Mesenchymal stem cell (in vitro differentiated cells and primary cell): ENCODE data around the gene GOSR2.

Experiments used
- DNase-seq: peaks from one replicate; pipeline ENCODE4 v3.0.0-alpha.2; 2013
- H2AFZ ChIP-seq: one replicate; pipeline ENCODE4 v1.6.1; 2013; ENCODE audit warnings: low read depth, mild to moderate bottlenecking, control low read depth, inconsistent platforms, low read length, moderate library complexity
- H2AK5ac ChIP-seq: 2 replicates; pipeline ENCODE4 v1.6.1; 2013; ENCODE audit warnings: low read length, moderate library complexity, mild to moderate bottlenecking, inconsistent platforms; ENCODE audit not compliant: severe bottlenecking
- H2BK120ac ChIP-seq: one replicate; pipeline ENCODE4 v1.6.1; 2013; ENCODE audit warnings: low read depth, mild to moderate bottlenecking, inconsistent platforms, low read length, moderate library complexity
- H2BK12ac ChIP-seq, 2 experiments: one replicate each; pipeline ENCODE4 v1.6.1; 2013; ENCODE audit warnings: inconsistent platforms in 2 of 2, low read length in 2 of 2, mild to moderate bottlenecking in 2 of 2, moderate library complexity in 2 of 2, control low read depth in 1 of 2
- H2BK15ac ChIP-seq: one replicate; pipeline ENCODE4 v1.6.1; 2013; ENCODE audit warnings: mild to moderate bottlenecking, low read depth, inconsistent platforms; ENCODE audit not compliant: poor library complexity, severe bottlenecking
- H2BK5ac ChIP-seq: 2 replicates; pipeline ENCODE4 v1.6.1; 2013; ENCODE audit warnings: low read depth, mild to moderate bottlenecking, low read length, control low read depth, inconsistent platforms; ENCODE audit not compliant: poor library complexity, severe bottlenecking
- H3K14ac ChIP-seq, 2 experiments: one replicate each; pipeline ENCODE4 v1.6.1; 2013; ENCODE audit warnings: inconsistent platforms in 2 of 2, low read length in 2 of 2, control low read depth in 1 of 2, mild to moderate bottlenecking in 1 of 2, moderate library complexity in 1 of 2
- H3K18ac ChIP-seq, 2 experiments: one replicate each; pipeline ENCODE4 v1.6.1; 2013; ENCODE audit warnings: inconsistent platforms in 2 of 2, low read length in 2 of 2, control low read depth in 1 of 2, low read depth in 1 of 2, mild to moderate bottlenecking in 1 of 2
- H3K23ac ChIP-seq, 2 experiments: one replicate each; pipeline ENCODE4 v1.6.1; 2013; ENCODE audit warnings: inconsistent platforms in 2 of 2, low read length in 2 of 2, mild to moderate bottlenecking in 2 of 2, moderate library complexity in 2 of 2, control low read depth in 1 of 2
- H3K27ac ChIP-seq: 2 replicates; pipeline ENCODE4 v1.5.1; 2013; ENCODE audit warnings: mild to moderate bottlenecking, moderate library complexity, low read length, control low read depth, inconsistent platforms; ENCODE audit not compliant: poor library complexity, severe bottlenecking
- H3K27me3 ChIP-seq, 2 experiments: 2 replicates each; pipeline versions ENCODE4 v1.6.1 to v1.7.0; 2013; ENCODE audit warnings: low read length in 2 of 2, mild to moderate bottlenecking in 2 of 2, moderate library complexity in 2 of 2, control low read depth in 1 of 2, inconsistent platforms in 1 of 2; ENCODE audit not compliant: control insufficient read depth in 1 of 2, insufficient read depth in 1 of 2
- H3K36me3 ChIP-seq, 2 experiments: 2 replicates each; pipeline versions ENCODE4 v1.6.1 to v1.7.0; 2013; ENCODE audit warnings: low read length in 2 of 2, control low read depth in 1 of 2, inconsistent platforms in 1 of 2, low read depth in 1 of 2, mild to moderate bottlenecking in 1 of 2; ENCODE audit not compliant: insufficient read depth in 2 of 2, control insufficient read depth in 1 of 2
- H3K4ac ChIP-seq, 2 experiments: one replicate each; pipeline ENCODE4 v1.6.1; 2013; ENCODE audit warnings: inconsistent platforms in 2 of 2, low read length in 2 of 2, mild to moderate bottlenecking in 2 of 2, moderate library complexity in 2 of 2, control low read depth in 1 of 2, low read depth in 1 of 2
- H3K4me1 ChIP-seq: 2 replicates; pipeline ENCODE4 v1.6.1; 2013; ENCODE audit warnings: low read depth, low read length, control low read depth; ENCODE audit not compliant: control insufficient read depth, insufficient read depth
- H3K4me2 ChIP-seq: 2 replicates; pipeline ENCODE4 v1.6.1; 2013; ENCODE audit warnings: low read length, mild to moderate bottlenecking, inconsistent platforms; ENCODE audit not compliant: poor library complexity, severe bottlenecking
- H3K4me3 ChIP-seq, 2 experiments: 2 replicates each; pipeline versions ENCODE4 v1.5.1 to v1.7.0; 2013; ENCODE audit warnings: low read length in 2 of 2, mild to moderate bottlenecking in 2 of 2, control low read depth in 1 of 2, low read depth in 1 of 2; ENCODE audit not compliant: insufficient read depth in 1 of 2
- H3K79me1 ChIP-seq: replicated peaks from 2 replicates; pipeline ENCODE4 v1.6.1; 2013; ENCODE audit warnings: mild to moderate bottlenecking, control low read depth, low read length, inconsistent platforms; ENCODE audit not compliant: poor library complexity, severe bottlenecking
- H3K9ac ChIP-seq: 2 replicates; pipeline ENCODE4 v1.7.0; 2013; ENCODE audit warnings: mild to moderate bottlenecking, low read length, moderate library complexity
- H3K9me3 ChIP-seq: 2 replicates; pipeline ENCODE4 v1.7.0; 2013; ENCODE audit warnings: mild to moderate bottlenecking, low read length; ENCODE audit not compliant: control insufficient read depth
- H4K8ac ChIP-seq: one replicate; pipeline ENCODE4 v1.6.1; 2013; ENCODE audit warnings: inconsistent platforms, mild to moderate bottlenecking, low read length, moderate library complexity
- H4K91ac ChIP-seq: one replicate; pipeline ENCODE4 v1.6.1; 2013; ENCODE audit warnings: mild to moderate bottlenecking, low read length, inconsistent platforms
- WGBS: methylation state at CpG from one replicate; pipeline ENCODE4 v1.1.7; 2013; ENCODE audit warnings: mixed read lengths; 5-methylcytosine and 5-hydroxymethylcytosine counted together

The GOSR2 gene

GRCh38 chr17:46915596-46915995 is 7.4 kb upstream of the GOSR2 start:
- H3K4me1 ChIP-seq, result no peaks in the 10 kb centered on the region
- no peak overlapping the region for H3K4me2 ChIP-seq
- no peak for DNase-seq
- no peaks in the 10 kb centered on the region for H3K9me3 ChIP-seq
- no peak overlapping the region for H4K8ac ChIP-seq
- H3K27me3 ChIP-seq, result peaks cover 17 to 24% of the 10 kb centered on the region in 2 experiments
- H3K4me3 ChIP-seq, result no peak overlapping the region
- no peak overlapping the region for H2BK12ac ChIP-seq
- H4K91ac ChIP-seq, result no peak overlapping the region
- H2AFZ ChIP-seq, result no peak overlapping the region
- H3K23ac ChIP-seq, result no peak overlapping the region
- WGBS, result 0% methylated on average over 1 of the region's 1 CpG
- no peaks in the 10 kb centered on the region for H3K79me1 ChIP-seq
- H3K27ac ChIP-seq, result no peak overlapping the region
- H3K4ac ChIP-seq, result no peak overlapping the region
- H2BK15ac ChIP-seq, result no peak overlapping the region
- H2BK5ac ChIP-seq, result no peak overlapping the region
- H3K36me3 ChIP-seq, result no peaks in the 10 kb centered on the region
- no peak overlapping the region for H3K14ac ChIP-seq
- no peak overlapping the region for H2AK5ac ChIP-seq
- H3K18ac ChIP-seq, result no peak overlapping the region
- H3K9ac ChIP-seq, result no peak overlapping the region
- no peak overlapping the region for H2BK120ac ChIP-seq

GRCh38 chr17:46916211-46916610 is 6.7 kb upstream of the GOSR2 start:
- Histone ChIP-seq H2BK5ac (no peak overlapping the region), H3K4me3 (no peak overlapping the region), H3K79me1 (no peaks in the 10 kb centered on the region), H2AFZ (no peak overlapping the region), H3K4ac (no peak overlapping the region), H3K36me3 (no peaks in the 10 kb centered on the region), H3K18ac (no peak overlapping the region), H4K8ac (no peak overlapping the region), H3K4me2 (no peak overlapping the region), H4K91ac (no peak overlapping the region), H3K4me1 (no peaks in the 10 kb centered on the region), H3K14ac (no peak overlapping the region), H2AK5ac (no peak overlapping the region), H3K27me3 (peaks cover 14 to 19% of the 10 kb centered on the region in 2 experiments), H3K9ac (no peak overlapping the region), H3K27ac (no peak overlapping the region), H2BK120ac (no peak overlapping the region), H3K9me3 (no peaks in the 10 kb centered on the region), H3K23ac (no peak overlapping the region), H2BK12ac (no peak overlapping the region), H2BK15ac (no peak overlapping the region)
- DNase-seq, result no peak
- no CpG with 5 or more reads among the region's 2 CpGs for WGBS

GRCh38 chr17:46916623-46917022 is 6.3 kb upstream of the GOSR2 start:
- H2BK15ac ChIP-seq, result no peak overlapping the region
- H3K27ac ChIP-seq, result no peak overlapping the region
- H3K18ac ChIP-seq, result no peak overlapping the region
- no peak overlapping the region for H4K8ac ChIP-seq
- H3K9me3 ChIP-seq, result no peaks in the 10 kb centered on the region
- no peak overlapping the region for H3K4ac ChIP-seq
- no peak overlapping the region for H3K14ac ChIP-seq
- no peak for DNase-seq
- H4K91ac ChIP-seq, result no peak overlapping the region
- no peak overlapping the region for H3K23ac ChIP-seq
- WGBS, result 87% methylated on average over 2 of the region's 3 CpGs
- no peaks in the 10 kb centered on the region for H3K4me1 ChIP-seq
- peaks cover 14 to 17% of the 10 kb centered on the region in 2 experiments for H3K27me3 ChIP-seq
- no peaks in the 10 kb centered on the region for H3K79me1 ChIP-seq
- no peak overlapping the region for H3K9ac ChIP-seq
- H2AK5ac ChIP-seq, result no peak overlapping the region
- H3K4me3 ChIP-seq, result no peak overlapping the region
- H2BK120ac ChIP-seq, result no peak overlapping the region
- no peak overlapping the region for H2BK12ac ChIP-seq
- H2BK5ac ChIP-seq, result no peak overlapping the region
- no peak overlapping the region for H3K4me2 ChIP-seq
- H2AFZ ChIP-seq, result no peak overlapping the region
- no peaks in the 10 kb centered on the region for H3K36me3 ChIP-seq

- Histone ChIP-seq H4K8ac (no peak overlapping the region), H2BK120ac (no peak overlapping the region), H3K4ac (no peak overlapping the region), H3K18ac (no peak overlapping the region), H3K9me3 (no peaks in the 10 kb centered on the region), H3K36me3 (no peaks in the 10 kb centered on the region), H4K91ac (no peak overlapping the region), H2BK12ac (no peak overlapping the region), H3K14ac (no peak overlapping the region), H2BK15ac (no peak overlapping the region), H2BK5ac (no peak overlapping the region), H2AK5ac (no peak overlapping the region), H3K23ac (no peak overlapping the region), H3K4me2 (no peak overlapping the region), H2AFZ (no peak overlapping the region), H3K9ac (no peak overlapping the region), H3K79me1 (no peaks in the 10 kb centered on the region), H3K27ac (no peak overlapping the region), H3K27me3 (peaks cover 13 to 15% of the 10 kb centered on the region in 2 experiments), H3K4me1 (no peaks in the 10 kb centered on the region), H3K4me3 (no peak overlapping the region)
- DNase-seq, result no peak
These were observed 5.9 kb upstream of the GOSR2 start for GRCh38 chr17:46917041-46917440.
